HepG2 (cell line): ENCODE measurements around the gene TRIO. TPM values are rescaled to one million over a fixed set of nuclear protein-coding genes. Genes with fewer than 3 reads are reported as not detected.
A peak's percentile ranks its signal among the peaks of the same experiment; 100 is the strongest.

Source experiments
- ATAC-seq: fragments of 200-7000 bp; cut with Tn5 transposase; 3 replicates; pipeline ENCODE4 v1.9.1; 2020; ENCODE audit warnings: mild to moderate bottlenecking, moderate library complexity
- BruUV-seq: library from RNA; stranded (reverse); fragments of 400-500 nt; replicated peaks from 2 replicates; lab custom pipeline; 2021; lab: Mats Ljungman, UMichigan
- CTCF ChIA-PET: fragments of 300-600 bp; formaldehyde crosslinking; extraction: SDS; loops from one replicate; lab custom pipeline; 2021; ENCODE audit warnings: low total read pairs, inconsistent platforms, low intra/inter-chr PET ratio; lab: Yijun Ruan, JAX
- POLR2A ChIA-PET: fragments of 350-600 bp; sonication (Branson Sonifier 250); formaldehyde crosslinking; loops from one replicate; lab custom pipeline; 2020; ENCODE audit warnings: antibody characterized with exemption, inconsistent platforms; lab: Yijun Ruan, JAX
- DNase-seq: peaks from one replicate; pipeline ENCODE4 v3.0.0-alpha.2; 2015; ENCODE audit warnings: low spot score
- FAIRE-seq: peaks from 3 replicates; lab custom pipeline; 2011; peaks lifted over from hg19 to GRCh38; lab: Jason Lieb, UNC
- H2AFZ ChIP-seq: one replicate; pipeline ENCODE4 v1.6.1; 2011; ENCODE audit warnings: low read length, inconsistent platforms
- H3K27ac ChIP-seq: fragments of 300-600 bp; 3 replicates; pipeline ENCODE4 v1.8.0; 2011; ENCODE audit warnings: mixed run types, mild to moderate bottlenecking, mixed read lengths, low read length, inconsistent platforms; ENCODE audit not compliant: insufficient read depth; ENCODE audit errors: extremely low read length
- H3K27me3 ChIP-seq, 2 experiments: fragments of 200-600 bp in 1 of 2; 2 replicates in 1 of 2; 3 replicates in 1 of 2; pipeline versions ENCODE4 v1.6.0 to v1.8.0; 2011; ENCODE audit warnings: low read length in 2 of 2, mild to moderate bottlenecking in 2 of 2, moderate library complexity in 2 of 2, inconsistent platforms in 1 of 2; ENCODE audit not compliant: insufficient read depth in 2 of 2, control insufficient read depth in 1 of 2
- H3K36me3 ChIP-seq, 2 experiments: fragments of 200-600 bp in 1 of 2; replicated peaks in 1 of 2; 2 replicates in 1 of 2; 3 replicates in 1 of 2; pipeline versions ENCODE4 v1.5.1 to v1.8.0; 2011; ENCODE audit warnings: low read length in 2 of 2, inconsistent platforms in 1 of 2; ENCODE audit not compliant: insufficient read depth in 2 of 2, control insufficient read depth in 1 of 2
- H3K4me1 ChIP-seq: 2 replicates; pipeline ENCODE4 v1.5.1; 2012; ENCODE audit warnings: low read length, inconsistent platforms; ENCODE audit not compliant: insufficient read depth
- H3K4me2 ChIP-seq: 2 replicates; pipeline ENCODE4 v1.6.0; 2011; ENCODE audit warnings: low read depth, low read length, inconsistent platforms
- H3K4me3 ChIP-seq, 3 experiments: fragments of 200-600 bp in 1 of 3; sonication (generic), shearing (Covaris generic) in 1 of 3; replicated peaks in 1 of 3; 2 replicates each; pipeline ENCODE4 v1.5.1; 2011 to 2016; ENCODE audit warnings: low read length in 3 of 3, inconsistent platforms in 2 of 3, low read depth in 2 of 3, mild to moderate bottlenecking in 2 of 3, control low read depth in 1 of 3, mixed read lengths in 1 of 3; ENCODE audit not compliant: insufficient read depth in 1 of 3
- H3K79me2 ChIP-seq: one replicate; pipeline ENCODE4 v1.6.1; 2011; ENCODE audit warnings: low read length, inconsistent platforms; ENCODE audit not compliant: insufficient read depth
- H3K9ac ChIP-seq: 2 replicates; pipeline ENCODE4 v1.6.0; 2011; ENCODE audit warnings: mild to moderate bottlenecking, low read depth, low read length, inconsistent platforms; ENCODE audit not compliant: insufficient read depth
- H3K9me3 ChIP-seq: 2 replicates; pipeline ENCODE4 v1.5.1; 2012; ENCODE audit warnings: mild to moderate bottlenecking, low read length
- H4K20me1 ChIP-seq: 2 replicates; pipeline ENCODE4 v1.6.0; 2011; ENCODE audit warnings: inconsistent platforms, mild to moderate bottlenecking, low read length, moderate library complexity; ENCODE audit not compliant: insufficient read depth
- AGO2 ChIP-seq: fragments of 200-400 bp; formaldehyde crosslinking; optimal IDR thresholded peaks from 2 replicates; pipeline ENCODE3; 2017; ENCODE audit warnings: mild to moderate bottlenecking, low read depth, low read length, moderate library complexity
- CENPX ChIP-seq: sonication (generic); formaldehyde crosslinking; IDR thresholded peaks from 2 replicates; pipeline ENCODE4 v1.9.0; 2021; ENCODE audit warnings: mild to moderate bottlenecking, missing genetic modification reagents, moderate library complexity
- ETV6 ChIP-seq: sonication (generic); formaldehyde crosslinking; conservative IDR thresholded peaks from 2 replicates; pipeline ENCODE4 v1.4.0; 2020; ENCODE audit warnings: missing genetic modification reagents
- KDM5B ChIP-seq: sonication (generic); formaldehyde crosslinking; IDR thresholded peaks from 2 replicates; pipeline ENCODE4 v1.4.0; 2020; ENCODE audit warnings: missing genetic modification reagents, mild to moderate bottlenecking, borderline replicate concordance
- KLF6 ChIP-seq: IDR thresholded peaks from 2 replicates; pipeline ENCODE4 v1.8.0; 2016; ENCODE audit warnings: missing biosample characterization, missing genetic modification reagents
- KLF9 ChIP-seq: IDR thresholded peaks from 2 replicates; pipeline ENCODE4 v1.6.1; 2016; ENCODE audit warnings: low read depth
- TAF1 ChIP-seq: sonication (generic); formaldehyde crosslinking; IDR thresholded peaks from 2 replicates; pipeline ENCODE4 v1.4.0; 2020; ENCODE audit warnings: missing genetic modification reagents
- ZNF557 ChIP-seq: sonication (generic); formaldehyde crosslinking; IDR thresholded peaks from 2 replicates; pipeline ENCODE4 v1.4.0; 2020; ENCODE audit warnings: missing genetic modification reagents
- ZNF569 ChIP-seq: sonication (generic); formaldehyde crosslinking; IDR thresholded peaks from 2 replicates; pipeline ENCODE4 v1.5.0; 2020; ENCODE audit warnings: mild to moderate bottlenecking, missing genetic modification reagents, moderate library complexity, borderline replicate concordance
- WGBS: methylation state at CpG from one replicate; pipeline ENCODE4 v1.1.6; 2017; ENCODE audit warnings: low lambda C conversion rate; 5-methylcytosine and 5-hydroxymethylcytosine counted together
- in situ Hi-C: cut with HindIII; loops from 2 replicates; pipeline ENCODE4 v1.10.0; 2017; ENCODE audit warnings: low pct_unique_long_range_greater_than_20kb; ENCODE audit not compliant: extremely low pct_ligation_motif_present
- intact Hi-C: fragments of 100-400 bp; cut with micrococcal nuclease; formaldehyde crosslinking; loops from one replicate; pipeline ENCODE4 v1.10.0; 2022; ENCODE audit not compliant: unreplicated experiment
- polyA plus RNA-seq, 8 experiments: library from polyadenylated mRNA; depleted of rRNA in 3 of 8; stranded (reverse) in 7 of 8; unstranded in 1 of 8; fragments of >200 nt; fragmentation: Illumina TruSeq in 4 of 8; extraction: Trizol in 4 of 8; gene quantifications; 2 replicates each; pipeline versions ENCODE4 v1.2.1 to v1.2.3, GENCODE V29; 2011 to 2016; ENCODE audit warnings: low read depth in 4 of 8, missing spikeins in 1 of 8, mixed read lengths in 1 of 8; ENCODE audit not compliant: insufficient read depth in 1 of 8
- total RNA-seq, 5 experiments: library from RNA; depleted of rRNA; stranded (reverse); fragments of >200 nt; fragmentation: Illumina TruSeq; extraction: Trizol; gene quantifications; 2 replicates each; pipeline ENCODE4 v1.2.3, GENCODE V29; 2016; ENCODE audit warnings: low read depth in 1 of 5
- TF ChIP-seq, protein P1 (sequence below): sonication (generic); formaldehyde crosslinking; IDR thresholded peaks from 2 replicates; pipeline ENCODE4 v1.4.0; 2020; ENCODE audit warnings: missing genetic modification reagents
- TF ChIP-seq, protein P2 (sequence below): sonication (generic); formaldehyde crosslinking; IDR thresholded peaks from 2 replicates; pipeline ENCODE4 v1.5.1; 2020; ENCODE audit warnings: missing genetic modification reagents, mild to moderate bottlenecking, borderline replicate concordance
- TF ChIP-seq, protein P3 (sequence below): sonication (generic); formaldehyde crosslinking; IDR thresholded peaks from 2 replicates; pipeline ENCODE4 v1.5.1; 2020; ENCODE audit warnings: missing genetic modification reagents, mild to moderate bottlenecking, borderline replicate concordance
- TF ChIP-seq, protein P4 (sequence below): sonication (generic); formaldehyde crosslinking; IDR thresholded peaks from 2 replicates; pipeline ENCODE4 v1.5.1; 2020; ENCODE audit warnings: mild to moderate bottlenecking, moderate library complexity, missing genetic modification reagents

Gene TRIO
- total and polyA plus RNA-seq, 2 of the 13 experiments (the other 11 are each of a cell fraction or from before 2014, with no cell fraction given): 45.2 to 45.9 TPM

DNA sequence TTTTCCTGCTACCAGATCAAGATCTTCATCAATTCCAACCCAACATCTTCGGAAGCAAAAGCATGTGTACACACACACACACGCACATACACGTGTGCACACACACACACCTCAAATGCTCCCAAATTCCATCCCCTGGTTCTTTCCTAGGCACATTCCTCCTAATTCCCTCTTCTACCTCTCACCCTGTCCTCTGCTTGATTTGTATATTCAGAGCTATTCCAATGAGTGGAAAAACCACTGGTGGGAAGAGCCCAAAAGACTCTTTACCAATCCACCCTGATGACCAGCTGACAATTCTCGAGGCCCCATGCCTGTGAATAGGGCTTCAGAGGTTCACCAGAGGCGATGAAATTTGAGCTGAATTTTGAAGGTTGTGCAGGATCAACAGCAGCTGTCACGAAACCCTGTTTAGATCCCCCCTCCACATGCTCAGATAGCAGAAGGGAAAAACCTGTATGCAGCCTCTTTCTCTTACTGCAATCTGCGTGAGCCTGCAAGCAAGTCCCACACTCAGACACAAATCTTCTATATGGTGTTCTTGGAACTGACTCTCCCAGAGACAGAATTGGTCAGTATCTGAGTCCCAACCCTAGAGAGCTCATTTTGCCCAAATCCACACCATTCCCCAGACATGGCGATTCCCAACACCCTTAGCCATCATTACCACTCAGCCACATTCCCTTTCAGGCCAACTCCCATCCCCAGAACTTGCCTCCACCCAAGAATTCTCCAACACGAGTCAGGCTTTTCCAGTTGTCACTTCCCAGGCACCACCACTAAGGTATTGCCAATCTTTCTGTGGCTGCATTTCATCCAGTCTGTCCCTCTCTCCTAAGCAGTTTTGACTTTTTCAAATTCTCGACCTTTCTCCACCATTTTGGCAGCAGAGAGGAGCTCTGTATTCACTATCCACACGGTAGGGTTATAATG, 4.3 kb upstream of the TRIO start (continued):
- TF ChIP-seq KLF6 (CRISPR knock-in tag) (no peak), CENPX (CRISPR knock-in tag) (no peak)
- TF ChIP-seq, all 625 proteins: peak for 0

DNA sequence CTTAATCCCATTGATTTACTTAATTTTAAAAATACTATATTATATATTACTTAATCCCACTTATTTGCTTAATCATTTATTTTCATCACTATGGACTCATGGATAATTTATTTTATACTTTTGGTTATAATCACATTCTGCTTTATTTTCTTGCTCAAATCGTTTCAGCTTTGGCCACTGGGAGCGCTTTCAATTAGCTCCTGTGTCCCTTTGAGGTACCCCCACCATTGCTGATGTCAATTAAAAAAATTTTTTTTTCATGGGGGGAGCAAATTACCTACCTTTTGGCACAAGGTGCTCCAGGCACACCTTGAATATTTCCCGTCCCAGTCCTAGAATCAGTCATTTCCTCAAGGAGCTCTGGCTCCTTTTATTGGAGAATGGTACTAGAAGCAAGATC, 1.4 kb upstream of the TRIO start:
- intact Hi-C loops: loop anchor here (1.0 to 10.0 kb wide), 3 partner anchors 29 to 523 kb away; partner anchors contain the start of gene OTULIN
- ChIA-PET POLR2A (interaction anchor here (1.2 to 1.8 kb wide), 2 partner anchors 9 to 27 kb away, joined by 3 to 5 read pairs; no protein-coding TSS in a partner anchor), CTCF (no interaction called here)
- DNase-seq: no peak
- in situ Hi-C loops: loop anchor here (10.0 kb wide), 1 partner anchor 123 kb away; no protein-coding TSS in a partner anchor
- BruUV-seq: no TSS peak
- Histone ChIP-seq H3K4me3 (peak overlapping the region; percentile 85 to 99 (median 86); a peak in 5 of 6 replicates), H3K9me3 (no peaks in the 10 kb centered on the region), H3K27me3 (no peaks in the 10 kb centered on the region; a peak in 2 of 5 replicates), H3K9ac (peak overlapping the region; percentile 66; the same call in 1 of the 2 replicates), H3K36me3 (no peaks in the 10 kb centered on the region), H3K27ac (no peak overlapping the region), H3K4me2 (peak overlapping the region; percentile 98), H2AFZ (no peak overlapping the region), H3K4me1 (peaks cover 16% of the 10 kb centered on the region), H3K79me2 (peaks cover 26% of the 10 kb centered on the region), H4K20me1 (peaks cover 18% of the 10 kb centered on the region)
- no peak for FAIRE-seq
- 13% methylated on average over 3 of the region's 3 CpGs for WGBS
- ATAC-seq: no peak
- TF ChIP-seq, protein P1, sequence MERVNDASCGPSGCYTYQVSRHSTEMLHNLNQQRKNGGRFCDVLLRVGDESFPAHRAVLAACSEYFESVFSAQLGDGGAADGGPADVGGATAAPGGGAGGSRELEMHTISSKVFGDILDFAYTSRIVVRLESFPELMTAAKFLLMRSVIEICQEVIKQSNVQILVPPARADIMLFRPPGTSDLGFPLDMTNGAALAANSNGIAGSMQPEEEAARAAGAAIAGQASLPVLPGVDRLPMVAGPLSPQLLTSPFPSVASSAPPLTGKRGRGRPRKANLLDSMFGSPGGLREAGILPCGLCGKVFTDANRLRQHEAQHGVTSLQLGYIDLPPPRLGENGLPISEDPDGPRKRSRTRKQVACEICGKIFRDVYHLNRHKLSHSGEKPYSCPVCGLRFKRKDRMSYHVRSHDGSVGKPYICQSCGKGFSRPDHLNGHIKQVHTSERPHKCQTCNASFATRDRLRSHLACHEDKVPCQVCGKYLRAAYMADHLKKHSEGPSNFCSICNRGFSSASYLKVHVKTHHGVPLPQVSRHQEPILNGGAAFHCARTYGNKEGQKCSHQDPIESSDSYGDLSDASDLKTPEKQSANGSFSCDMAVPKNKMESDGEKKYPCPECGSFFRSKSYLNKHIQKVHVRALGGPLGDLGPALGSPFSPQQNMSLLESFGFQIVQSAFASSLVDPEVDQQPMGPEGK (CRISPR knock-in tag): peak; percentile 43; the same call in 1 of the 2 replicates
- no peak for TF ChIP-seq KLF9 (CRISPR knock-in tag)
- TF ChIP-seq, protein P2, sequence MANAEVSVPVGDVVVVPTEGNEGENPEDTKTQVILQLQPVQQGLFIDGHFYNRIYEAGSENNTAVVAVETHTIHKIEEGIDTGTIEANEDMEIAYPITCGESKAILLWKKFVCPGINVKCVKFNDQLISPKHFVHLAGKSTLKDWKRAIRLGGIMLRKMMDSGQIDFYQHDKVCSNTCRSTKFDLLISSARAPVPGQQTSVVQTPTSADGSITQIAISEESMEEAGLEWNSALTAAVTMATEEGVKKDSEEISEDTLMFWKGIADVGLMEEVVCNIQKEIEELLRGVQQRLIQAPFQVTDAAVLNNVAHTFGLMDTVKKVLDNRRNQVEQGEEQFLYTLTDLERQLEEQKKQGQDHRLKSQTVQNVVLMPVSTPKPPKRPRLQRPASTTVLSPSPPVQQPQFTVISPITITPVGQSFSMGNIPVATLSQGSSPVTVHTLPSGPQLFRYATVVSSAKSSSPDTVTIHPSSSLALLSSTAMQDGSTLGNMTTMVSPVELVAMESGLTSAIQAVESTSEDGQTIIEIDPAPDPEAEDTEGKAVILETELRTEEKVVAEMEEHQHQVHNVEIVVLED (CRISPR knock-in tag): no peak
- TF ChIP-seq AGO2: no peak
- TF ChIP-seq ZNF557 (CRISPR knock-in tag): no peak
- TF ChIP-seq, protein P3, sequence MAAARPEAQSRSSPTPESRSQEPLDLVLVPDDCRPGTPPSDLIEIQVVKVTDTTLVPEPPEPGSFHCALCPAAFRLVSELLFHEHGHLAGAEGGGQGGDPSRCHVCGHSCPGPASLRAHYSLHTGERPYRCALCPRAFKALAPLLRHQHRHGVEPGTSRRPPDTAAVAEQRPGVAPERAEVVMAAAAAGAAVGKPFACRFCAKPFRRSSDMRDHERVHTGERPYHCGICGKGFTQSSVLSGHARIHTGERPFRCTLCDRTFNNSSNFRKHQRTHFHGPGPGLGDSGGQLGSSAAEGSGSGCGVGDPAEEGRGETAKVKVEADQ: no peak
- TF ChIP-seq, protein P4, sequence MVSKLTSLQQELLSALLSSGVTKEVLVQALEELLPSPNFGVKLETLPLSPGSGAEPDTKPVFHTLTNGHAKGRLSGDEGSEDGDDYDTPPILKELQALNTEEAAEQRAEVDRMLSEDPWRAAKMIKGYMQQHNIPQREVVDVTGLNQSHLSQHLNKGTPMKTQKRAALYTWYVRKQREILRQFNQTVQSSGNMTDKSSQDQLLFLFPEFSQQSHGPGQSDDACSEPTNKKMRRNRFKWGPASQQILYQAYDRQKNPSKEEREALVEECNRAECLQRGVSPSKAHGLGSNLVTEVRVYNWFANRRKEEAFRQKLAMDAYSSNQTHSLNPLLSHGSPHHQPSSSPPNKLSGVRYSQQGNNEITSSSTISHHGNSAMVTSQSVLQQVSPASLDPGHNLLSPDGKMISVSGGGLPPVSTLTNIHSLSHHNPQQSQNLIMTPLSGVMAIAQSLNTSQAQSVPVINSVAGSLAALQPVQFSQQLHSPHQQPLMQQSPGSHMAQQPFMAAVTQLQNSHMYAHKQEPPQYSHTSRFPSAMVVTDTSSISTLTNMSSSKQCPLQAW (CRISPR knock-in tag): no peak
- no peak for TF ChIP-seq TAF1 (CRISPR knock-in tag)
- no peak for TF ChIP-seq ETV6 (CRISPR knock-in tag)
- TF ChIP-seq KDM5B (CRISPR knock-in tag): no peak
- TF ChIP-seq ZNF569 (CRISPR knock-in tag): no peak
